KG1 (cell line): ENCODE measurements around the gene DOCK4.
"Not testable (repeated sequence)": the region's sequence is repeated elsewhere in the genome, so short reads cannot be mapped to it uniquely, and the experiment has no call there.

Experiments used
- DNase-seq: peaks from one replicate; lab custom pipeline; 2025; lab: John Stamatoyannopoulos, UW

The DOCK4 gene

GRCh38 chr7:111908673-111909072, 297.5 kb downstream of the DOCK4 start:
- not testable (repeated sequence) for DNase-seq

GRCh38 chr7:111903797-111904196, 302.4 kb downstream of the DOCK4 start:
- no peak for DNase-seq

DNA sequence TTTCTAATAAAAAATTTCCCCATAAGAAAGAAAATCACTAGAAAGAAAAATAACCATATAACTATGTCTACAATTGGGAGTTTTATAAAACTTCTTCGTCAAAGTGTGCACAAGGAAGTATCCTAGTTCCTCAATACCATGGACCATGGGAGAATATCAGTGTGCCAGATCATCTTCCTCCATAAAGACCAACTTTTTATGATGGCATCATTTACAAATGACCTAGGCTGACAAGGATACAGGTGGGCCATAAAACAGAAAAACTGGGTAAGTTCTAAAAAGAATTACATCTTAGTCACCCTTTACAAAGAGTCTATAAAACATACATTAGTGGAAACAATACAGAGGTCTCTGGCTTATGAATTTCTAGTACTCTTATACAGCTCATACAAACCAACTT, 303.2 kb downstream of the DOCK4 start:
- no peak for DNase-seq

GRCh38 chr7:111900283-111900682, 305.9 kb downstream of the DOCK4 start:
- no peak for DNase-seq

DNA sequence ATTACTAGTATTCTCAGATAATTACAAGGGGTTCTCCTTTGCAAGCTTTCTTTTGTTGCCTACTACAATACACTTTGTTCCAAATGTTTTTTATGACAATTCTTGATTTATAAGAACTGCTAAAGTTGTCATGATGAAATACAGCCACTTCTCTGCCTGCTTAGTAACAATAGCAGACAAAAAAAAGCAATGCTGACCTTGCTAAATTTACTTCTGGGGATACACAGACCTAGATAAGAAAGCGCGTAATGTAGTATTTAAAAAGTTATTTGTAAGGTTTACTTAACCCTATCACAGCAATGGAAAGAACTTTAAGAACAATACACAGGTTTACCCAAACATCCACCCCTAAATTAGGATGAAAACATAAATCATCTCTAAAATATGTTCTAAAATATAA, 311.1 kb downstream of the DOCK4 start:
- DNase-seq = no peak

- DNase-seq = no peak
Observed at GRCh38 chr7:111894518-111894917, 311.7 kb downstream of the DOCK4 start.

DNA sequence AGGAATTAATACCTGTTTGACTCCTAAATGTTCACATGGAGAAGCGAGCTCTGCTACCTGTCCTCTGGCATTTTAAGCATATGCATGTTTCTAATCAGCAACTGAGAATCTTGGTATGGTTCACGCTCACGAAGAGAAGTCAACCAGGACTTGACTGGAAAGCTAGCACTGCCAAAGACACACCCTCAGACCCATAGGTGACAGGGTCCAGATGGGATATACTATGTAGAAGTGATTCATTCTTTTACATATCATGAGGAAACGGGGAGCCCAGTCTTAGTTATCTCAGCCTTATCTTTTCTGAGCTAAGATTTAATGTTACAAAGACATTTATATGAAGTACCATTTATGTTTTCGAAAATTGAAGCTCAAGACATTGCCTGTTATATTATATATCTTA, 313.0 kb downstream of the DOCK4 start:
- DNase-seq = no peak

GRCh38 chr7:111892588-111892987, 313.6 kb downstream of the DOCK4 start:
- DNase-seq = no peak

GRCh38 chr7:111887734-111888133, 318.5 kb downstream of the DOCK4 start:
- no peak for DNase-seq

GRCh38 chr7:111886233-111886632, 320.0 kb downstream of the DOCK4 start:
- no peak for DNase-seq

- DNase-seq = no peak
Observed at GRCh38 chr7:111883241-111883640, 323.0 kb downstream of the DOCK4 start.

GRCh38 chr7:111878785-111879184, 327.4 kb downstream of the DOCK4 start:
- DNase-seq = no peak

DNA sequence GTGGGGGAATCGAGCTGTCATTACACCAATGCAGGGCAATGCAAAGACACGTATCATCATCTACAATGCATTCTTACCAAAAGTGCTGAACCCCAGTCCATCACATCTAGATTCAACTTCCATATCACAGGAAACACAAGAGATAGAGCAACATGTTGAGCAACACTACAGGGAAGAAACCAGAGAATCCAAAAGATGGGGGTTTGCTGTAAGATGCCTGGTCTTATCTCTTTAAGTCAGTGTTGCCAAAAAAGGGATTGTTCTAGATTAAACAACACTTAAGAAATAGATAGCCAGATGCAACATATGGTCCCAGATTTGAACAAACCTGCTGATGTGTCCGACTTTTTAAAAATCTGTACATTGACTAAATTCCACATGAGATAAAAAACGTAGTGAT, 328.3 kb downstream of the DOCK4 start:
- DNase-seq = no peak

DNA sequence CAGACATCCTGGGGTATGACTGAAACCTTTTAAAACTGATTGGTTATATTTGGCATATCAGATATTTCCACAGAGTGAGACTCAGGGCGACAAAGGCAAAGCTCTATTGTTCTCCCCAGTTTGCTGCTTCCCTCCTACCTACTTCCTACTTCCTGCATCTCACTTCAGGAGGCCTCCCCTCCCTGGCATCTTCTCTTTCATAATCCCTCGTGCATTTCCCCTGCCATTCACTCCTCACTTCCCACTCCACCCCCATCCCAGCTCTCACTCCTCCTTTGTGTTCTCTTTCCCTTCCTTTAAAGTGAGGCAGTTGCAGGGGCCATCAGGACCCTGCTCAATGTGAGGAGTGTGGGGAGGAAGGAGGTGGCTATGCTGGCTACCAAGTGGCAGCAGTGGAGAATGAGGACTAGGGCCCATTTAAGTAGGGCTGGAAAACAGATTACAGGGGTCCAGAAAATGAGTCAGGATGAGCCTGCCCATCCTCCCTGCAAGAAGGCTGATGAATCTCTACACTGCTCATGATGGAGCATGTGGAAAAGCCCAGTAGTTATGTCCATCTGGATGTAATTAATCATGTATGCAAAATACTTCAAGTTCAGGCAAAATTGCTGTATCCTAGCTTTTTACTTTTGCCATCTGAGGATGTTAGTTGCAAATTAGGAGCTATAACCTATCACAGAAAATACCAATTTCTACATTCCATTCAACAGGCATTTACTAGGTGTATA, 332.1 kb downstream of the DOCK4 start:
- no peak for DNase-seq

DNA sequence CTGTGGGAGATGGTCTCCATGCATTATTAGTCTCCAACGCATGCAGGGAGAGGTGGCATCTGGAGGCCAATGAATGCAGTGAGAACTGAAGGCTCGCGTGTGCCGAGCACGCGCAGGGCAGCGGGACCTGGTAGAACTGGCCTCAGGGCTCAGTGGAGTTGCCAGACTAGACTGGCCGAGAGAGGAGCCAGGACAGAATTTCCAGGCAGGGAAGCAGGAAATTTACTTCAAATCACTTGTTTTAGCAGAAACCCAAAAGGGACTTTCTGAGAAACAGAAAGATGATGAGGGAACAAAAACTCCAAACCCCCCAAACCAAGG, 332.9 kb downstream of the DOCK4 start:
- DNase-seq = no peak

GRCh38 chr7:111872450-111873325, 333.5 kb downstream of the DOCK4 start:
- no peak for DNase-seq

DNA sequence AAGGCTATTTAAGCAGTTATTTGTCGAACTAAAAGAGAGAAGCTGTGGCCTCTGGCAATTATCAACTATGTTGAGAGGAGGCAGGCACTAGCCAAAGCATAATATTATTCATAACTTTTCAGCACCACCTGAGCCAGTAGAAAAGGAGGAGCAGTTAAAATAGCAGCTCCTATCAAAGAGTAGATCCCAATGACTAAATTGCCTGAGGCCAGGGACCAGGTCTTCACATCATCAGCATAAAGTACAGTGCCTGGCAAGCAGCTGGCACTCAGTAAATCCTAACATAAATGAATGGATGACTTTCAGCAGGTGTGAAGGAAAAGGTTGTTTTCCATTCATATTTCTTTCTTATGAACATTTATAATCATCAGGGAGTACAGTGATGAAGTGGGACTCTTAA, 334.9 kb downstream of the DOCK4 start:
- no peak for DNase-seq

GRCh38 chr7:111869280-111869679, 336.9 kb downstream of the DOCK4 start:
- no peak for DNase-seq

GRCh38 chr7:111867348-111867931, 338.8 kb downstream of the DOCK4 start:
- no peak for DNase-seq

GRCh38 chr7:111866787-111867186, 339.4 kb downstream of the DOCK4 start:
- no peak for DNase-seq

- DNase-seq = no peak
Observed at GRCh38 chr7:111865430-111865829, 340.8 kb downstream of the DOCK4 start.

DNA sequence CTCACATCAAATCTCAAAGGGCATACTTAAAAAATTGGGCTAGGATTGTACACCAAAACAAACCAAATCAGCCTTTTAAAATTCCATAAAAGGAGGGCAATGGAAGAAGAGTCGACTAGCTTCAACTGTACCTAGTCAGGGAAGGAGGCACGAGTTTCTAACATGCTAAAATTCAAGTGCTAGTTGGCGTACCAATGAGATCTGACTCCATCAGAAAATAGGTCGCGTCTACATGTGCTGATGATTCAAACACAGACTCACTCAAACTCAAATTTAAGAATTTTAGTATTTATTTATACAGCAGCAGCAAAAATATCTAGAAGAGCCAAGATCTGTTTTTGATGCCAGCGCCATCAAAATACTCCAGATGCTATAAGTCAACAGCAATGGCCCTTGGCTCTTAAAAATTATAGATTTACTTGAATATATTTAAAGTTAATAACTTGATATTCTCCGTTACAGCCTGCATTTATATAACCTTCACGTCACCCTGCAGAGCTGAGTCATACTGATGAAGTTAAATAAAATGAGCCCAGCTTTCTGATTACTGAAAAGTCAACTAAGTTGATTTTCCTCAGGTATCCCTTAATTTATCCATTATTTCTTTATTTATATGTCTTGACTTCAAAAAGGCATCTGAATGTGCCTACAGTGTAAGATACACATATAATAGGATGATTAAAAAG, 341.8 kb downstream of the DOCK4 start:
- no peak for DNase-seq

DNA sequence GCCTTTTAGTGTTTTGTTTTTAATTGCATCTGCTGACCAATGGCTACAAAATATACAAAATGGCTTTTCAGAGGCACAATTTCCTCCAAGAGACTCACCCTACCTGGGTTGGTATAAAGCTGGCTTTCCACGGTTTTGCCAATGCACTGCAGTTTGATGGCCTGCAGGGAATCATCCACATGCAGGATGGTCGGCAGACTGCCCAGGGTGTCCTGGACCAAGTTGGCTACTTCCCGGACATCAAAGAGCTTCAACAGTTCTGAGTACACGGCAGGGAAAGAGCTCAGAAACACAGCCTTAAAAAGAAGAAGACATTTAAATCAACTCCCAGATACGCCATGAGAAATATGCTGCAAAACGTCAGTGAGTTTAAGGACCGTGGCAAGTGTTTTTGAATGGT, 342.9 kb downstream of the DOCK4 start:
- no peak for DNase-seq
